ENCODE results near the gene ATAD3C.

DNA sequence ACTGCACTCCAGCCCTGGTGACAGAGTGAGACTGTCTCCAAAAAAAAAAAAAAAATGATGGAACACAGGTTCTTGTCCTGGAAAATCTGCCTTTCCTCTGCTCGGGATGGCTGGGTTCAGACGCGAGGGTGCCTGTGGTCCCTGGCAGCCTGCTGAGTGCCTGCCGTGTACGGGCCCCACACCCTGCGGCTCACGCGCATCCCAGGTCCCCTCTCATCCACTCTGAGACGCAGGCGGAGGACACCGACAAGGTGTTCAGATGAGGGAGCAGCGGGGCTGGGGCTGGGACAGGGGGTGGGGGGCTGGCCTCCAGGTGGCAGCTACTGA, 24.1 kb upstream of the ATAD3C start:
- TF ChIP-seq CTCF (IDR thresholded peaks at IDR 0.05; ENCODE audit: low read depth, low read length) (no peak), MAX (IDR thresholded peaks at IDR 0.05; ENCODE audit: low read depth, low read length) (no peak)
